GM12875 (cell line): ENCODE data around the gene CLNK.
A peak's percentile ranks its signal among the peaks of the same experiment; 100 is the strongest.

Source experiments
- H3K4me3 ChIP-seq: one replicate; pipeline ENCODE4 v1.5.1; 2011; ENCODE audit warnings: low read depth, low read length, control low read depth
- TF ChIP-seq, protein P1 (sequence below): IDR thresholded peaks from 2 replicates; pipeline ENCODE4 v1.5.1; 2011; ENCODE audit warnings: low read depth, mild to moderate bottlenecking, control low read depth, inconsistent platforms, low read length, moderate library complexity, borderline replicate concordance; ENCODE audit not compliant: insufficient read depth

Gene CLNK

DNA sequence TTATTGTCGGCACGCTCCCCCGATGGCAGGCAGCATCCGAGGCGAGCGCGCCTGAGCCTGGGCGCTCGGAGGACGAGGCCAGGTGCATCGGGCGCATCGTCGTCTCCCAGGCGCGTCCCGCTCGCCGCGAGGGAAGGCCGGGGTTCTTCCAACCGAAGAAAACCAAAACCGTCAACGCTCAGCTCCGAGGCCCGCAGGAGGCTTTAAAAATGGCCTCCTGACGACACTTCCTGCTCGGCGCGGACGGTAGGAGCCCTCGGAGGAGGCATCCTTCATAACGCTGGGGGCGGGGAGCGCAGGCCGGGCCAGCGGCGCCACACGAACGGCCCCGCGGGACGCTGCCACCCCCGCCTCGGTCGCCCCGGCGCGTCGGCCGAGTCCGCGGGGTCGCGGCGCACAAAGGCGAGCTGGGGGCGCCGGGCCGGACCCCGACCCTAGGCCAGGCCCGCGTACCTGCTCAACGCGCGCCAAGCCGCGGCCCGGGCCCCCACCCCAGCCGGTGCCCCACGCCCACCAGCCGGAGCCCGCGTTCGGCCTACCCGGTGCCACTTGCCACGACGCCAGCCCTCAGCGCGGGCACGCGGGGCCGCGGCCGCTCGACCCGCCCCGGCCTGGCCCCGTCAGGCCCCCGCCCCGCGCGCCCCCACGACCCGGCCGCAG lies 227.8 kb downstream of the CLNK start:
- TF ChIP-seq, protein P1, sequence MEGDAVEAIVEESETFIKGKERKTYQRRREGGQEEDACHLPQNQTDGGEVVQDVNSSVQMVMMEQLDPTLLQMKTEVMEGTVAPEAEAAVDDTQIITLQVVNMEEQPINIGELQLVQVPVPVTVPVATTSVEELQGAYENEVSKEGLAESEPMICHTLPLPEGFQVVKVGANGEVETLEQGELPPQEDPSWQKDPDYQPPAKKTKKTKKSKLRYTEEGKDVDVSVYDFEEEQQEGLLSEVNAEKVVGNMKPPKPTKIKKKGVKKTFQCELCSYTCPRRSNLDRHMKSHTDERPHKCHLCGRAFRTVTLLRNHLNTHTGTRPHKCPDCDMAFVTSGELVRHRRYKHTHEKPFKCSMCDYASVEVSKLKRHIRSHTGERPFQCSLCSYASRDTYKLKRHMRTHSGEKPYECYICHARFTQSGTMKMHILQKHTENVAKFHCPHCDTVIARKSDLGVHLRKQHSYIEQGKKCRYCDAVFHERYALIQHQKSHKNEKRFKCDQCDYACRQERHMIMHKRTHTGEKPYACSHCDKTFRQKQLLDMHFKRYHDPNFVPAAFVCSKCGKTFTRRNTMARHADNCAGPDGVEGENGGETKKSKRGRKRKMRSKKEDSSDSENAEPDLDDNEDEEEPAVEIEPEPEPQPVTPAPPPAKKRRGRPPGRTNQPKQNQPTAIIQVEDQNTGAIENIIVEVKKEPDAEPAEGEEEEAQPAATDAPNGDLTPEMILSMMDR, result no peak
- peak overlapping the region; percentile 63 for H3K4me3 ChIP-seq

DNA sequence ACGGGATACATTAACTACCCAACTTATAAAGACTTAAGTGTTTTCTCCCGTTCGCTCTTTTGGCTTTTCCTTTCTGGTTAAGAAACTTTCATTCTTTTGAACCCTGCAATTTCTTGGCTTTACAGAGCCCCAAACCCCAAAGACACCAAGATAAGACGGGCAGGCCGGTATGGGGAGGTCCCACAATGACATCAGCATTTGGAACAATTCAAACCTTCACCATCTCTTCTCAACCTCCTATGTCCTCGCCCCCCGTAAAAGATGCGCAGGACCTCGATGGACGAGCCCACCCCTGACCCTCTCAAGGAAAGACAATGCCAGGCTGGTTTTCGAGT lies 228.3 kb downstream of the CLNK start:
- TF ChIP-seq, protein P1, result no peak
- H3K4me3 ChIP-seq, result peak overlapping the region; percentile 63

DNA sequence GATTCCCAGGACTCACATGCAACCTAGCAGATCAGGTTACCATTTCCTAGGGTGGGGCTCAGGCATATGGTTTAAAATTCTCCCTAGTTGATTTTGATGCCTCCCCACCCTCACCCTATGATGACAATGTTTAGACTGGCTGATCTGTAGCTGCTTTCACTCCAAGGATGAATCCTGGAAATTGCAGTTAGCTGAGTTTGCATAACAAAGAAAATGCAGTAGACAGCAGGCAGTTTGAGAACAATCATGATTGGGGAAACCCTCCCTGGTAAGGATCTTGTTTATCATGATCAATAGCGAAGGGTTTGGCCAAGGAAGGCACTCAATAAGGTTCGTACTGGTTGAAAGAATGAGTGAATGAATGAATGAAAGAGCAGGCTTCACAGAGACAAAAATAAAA lies 229.4 kb downstream of the CLNK start:
- TF ChIP-seq, protein P1, result no peak
- H3K4me3 ChIP-seq, result no peak overlapping the region

GRCh38 chr4:10454726-10455125 lies 229.8 kb downstream of the CLNK start:
- H3K4me3 ChIP-seq, result no peak overlapping the region
- TF ChIP-seq, protein P1, result no peak

DNA sequence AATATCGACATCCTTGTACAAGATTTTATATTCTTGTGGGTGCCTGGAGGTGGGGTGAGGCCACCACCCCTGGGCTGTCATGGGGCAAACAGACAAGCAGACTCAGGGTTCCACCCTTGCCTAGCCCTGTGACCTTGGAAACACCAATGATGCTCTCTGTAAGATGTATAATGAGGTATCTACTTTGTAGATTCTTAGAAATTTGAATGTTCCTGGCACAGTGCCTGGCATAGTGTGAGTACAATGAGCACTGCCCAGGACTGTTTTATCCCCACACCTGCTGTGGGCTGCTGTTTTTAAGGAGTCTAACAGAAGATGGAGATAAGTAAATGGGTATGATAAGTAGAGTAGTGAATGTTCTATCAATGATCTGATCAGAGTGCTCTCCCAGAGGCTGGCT lies 230.4 kb downstream of the CLNK start:
- TF ChIP-seq, protein P1, result no peak
- H3K4me3 ChIP-seq, result no peak overlapping the region

DNA sequence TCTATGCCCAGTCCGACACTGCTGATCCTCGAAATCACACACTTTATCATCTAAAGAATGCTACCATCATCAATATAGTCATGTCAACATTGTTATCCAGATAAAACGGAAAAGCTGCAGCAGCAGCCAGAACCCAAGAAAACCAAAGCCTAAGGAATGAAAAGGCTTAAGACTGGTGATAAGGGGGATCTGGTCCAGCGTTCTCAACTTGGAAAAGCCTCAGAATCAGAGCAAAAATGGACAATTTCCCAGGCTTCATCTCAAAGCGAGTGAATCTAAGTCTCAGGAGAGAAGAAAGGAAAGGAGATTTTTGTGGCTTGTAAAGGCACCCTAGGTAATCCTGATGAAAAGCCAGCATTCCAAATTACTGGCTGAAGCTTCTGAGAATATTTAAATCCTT lies 235.6 kb downstream of the CLNK start:
- H3K4me3 ChIP-seq, result no peak overlapping the region
- TF ChIP-seq, protein P1, result no peak

DNA sequence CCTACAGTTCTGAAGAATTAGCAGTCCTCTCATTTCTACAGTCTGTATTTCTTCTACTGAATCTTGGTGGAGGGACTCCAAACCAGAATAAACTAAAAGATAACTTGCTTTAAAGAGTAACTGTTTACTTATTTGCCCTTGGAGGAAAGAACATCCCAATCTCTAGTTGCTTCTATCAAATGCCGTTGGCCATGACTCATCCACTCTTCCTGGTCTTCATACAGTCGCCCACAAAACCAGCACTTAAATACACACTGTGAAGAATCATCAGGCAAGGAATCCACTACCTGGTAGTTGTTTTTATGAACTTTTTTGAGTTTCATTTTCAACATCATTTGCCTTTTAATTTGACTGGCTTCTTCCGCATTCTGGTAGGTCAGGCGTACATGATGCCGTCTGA lies 241.6 kb downstream of the CLNK start:
- TF ChIP-seq, protein P1, result no peak
- H3K4me3 ChIP-seq, result no peak overlapping the region
